ENCODE results near the gene NELL1. TPM values are rescaled to one million over a fixed set of nuclear protein-coding genes. Genes with fewer than 3 reads are reported as not detected.

Gene NELL1
- total and polyA plus RNA-seq, 2 donors (not counting 3 experiments of a cell fraction or from before 2014, with no cell fraction given): not detected

- ChIA-PET POLR2A (no interaction called here), CTCF (no interaction called here)
- no peak overlapping the region for H2AFZ ChIP-seq (ENCODE audit: low read depth, low read length)
- H3K9me1 ChIP-seq (replicated peaks; ENCODE audit: control insufficient read depth, extremely low read depth, insufficient read depth, low read length): no peaks in the 10 kb centered on the region
- no peaks in the 10 kb centered on the region for H3K36me3 ChIP-seq (ENCODE audit: control insufficient read depth in 2 of 2, extremely low read depth in 1 of 2, insufficient read depth in 2 of 2, low read length in 2 of 2)
- dilution Hi-C loops (cut with MboI; ENCODE audit: extremely low pct_ligation_motif_present, low sequenced_read_pairs): no loop called here
- FAIRE-seq (no peak), DNase-seq (ENCODE audit: low read depth, low spot score) (no peak)
- no peak overlapping the region for H3K4me3 ChIP-seq (replicated peaks in 1 of 3; ENCODE audit: insufficient read depth in 1 of 3, low read depth in 1 of 3, low read length in 3 of 3)
- no peak overlapping the region for H3K4me2 ChIP-seq (ENCODE audit: insufficient read depth, low read length)
- intact Hi-C loops (cut with micrococcal nuclease): no loop called here
- H3K4me1 ChIP-seq (ENCODE audit: control insufficient read depth, extremely low read depth, insufficient read depth, low read length): no peaks in the 10 kb centered on the region
- H3K9me3 ChIP-seq (replicated peaks; ENCODE audit: control insufficient read depth, insufficient read depth, low read length): peaks cover 3% of the 10 kb centered on the region
- TF ChIP-seq FOS (IDR thresholded peaks at IDR 0.05; ENCODE audit: borderline replicate concordance, insufficient read depth, low read length) (no peak), JUN (IDR thresholded peaks at IDR 0.05; ENCODE audit: borderline replicate concordance, insufficient read depth, insufficient read length, low read depth) (no peak), EZH2 (IDR thresholded peaks at IDR 0.05; ENCODE audit: borderline replicate concordance, low read depth, low read length, severe bottlenecking) (no peak), GATA2 (IDR thresholded peaks at IDR 0.05; ENCODE audit: insufficient read depth, insufficient read length, low read depth, low read length) (no peak), MYC (IDR thresholded peaks at IDR 0.05; ENCODE audit: low read depth, low read length) (no peak), POLR2A (IDR thresholded peaks at IDR 0.05; ENCODE audit: low read depth, low read length) (no peak), POLR2AphosphoS5 (IDR thresholded peaks at IDR 0.05; ENCODE audit: insufficient read depth, low read depth, low read length) (no peak), MAX (IDR thresholded peaks at IDR 0.05; ENCODE audit: insufficient read depth, insufficient read length) (no peak), CTCF (IDR thresholded peaks at IDR 0.05; ENCODE audit: extremely low read depth in 1 of 2, insufficient read depth in 1 of 2, low read depth in 1 of 2, low read length in 2 of 2) (no peak)
- no peaks in the 10 kb centered on the region for H4K20me1 ChIP-seq (replicated peaks; ENCODE audit: control insufficient read depth, extremely low read depth, insufficient read depth, low read length)
- H3K79me2 ChIP-seq (ENCODE audit: control insufficient read depth, insufficient read depth, low read length): no peaks in the 10 kb centered on the region
- no peak overlapping the region for H3K27ac ChIP-seq (ENCODE audit: insufficient read depth, low read depth, low read length)
- no peak overlapping the region for H3K9ac ChIP-seq (replicated peaks; ENCODE audit: extremely low read depth, insufficient read depth, low read length)
- H3K27me3 ChIP-seq (ENCODE audit: control insufficient read depth in 2 of 2, insufficient read depth in 2 of 2, low read length in 2 of 2): no peaks in the 10 kb centered on the region
- BruUV-seq (replicated peaks): no TSS peak
These were observed 490.8 kb downstream of the NELL1 start for GRCh38 chr11:21160140-21160539.

Measured in endothelial cell of umbilical vein (primary cell).